HEK293T (cell line): ENCODE results near the gene LMO7.

Experiments
- FOXM1 ChIP-seq: fragments of 450-650 bp; IDR thresholded peaks from 2 replicates; pipeline ENCODE4 v1.6.1; 2017; ENCODE audit warnings: mild to moderate bottlenecking, borderline replicate concordance
- HDGF ChIP-seq: fragments of 450-650 bp; IDR thresholded peaks from 2 replicates; pipeline ENCODE4 v1.6.1; 2017; ENCODE audit warnings: antibody characterized with exemption, borderline replicate concordance
- SP1 ChIP-seq: fragments of 450-650 bp; IDR thresholded peaks from 2 replicates; pipeline ENCODE4 v1.6.1; 2017
- SUZ12 ChIP-seq: fragments of 450-650 bp; IDR thresholded peaks from 2 replicates; pipeline ENCODE4 v1.6.1; 2016; ENCODE audit warnings: mild to moderate bottlenecking
- ZNF384 ChIP-seq: fragments of 450-650 bp; IDR thresholded peaks from 2 replicates; pipeline ENCODE4 v1.6.1; 2016

DNA sequence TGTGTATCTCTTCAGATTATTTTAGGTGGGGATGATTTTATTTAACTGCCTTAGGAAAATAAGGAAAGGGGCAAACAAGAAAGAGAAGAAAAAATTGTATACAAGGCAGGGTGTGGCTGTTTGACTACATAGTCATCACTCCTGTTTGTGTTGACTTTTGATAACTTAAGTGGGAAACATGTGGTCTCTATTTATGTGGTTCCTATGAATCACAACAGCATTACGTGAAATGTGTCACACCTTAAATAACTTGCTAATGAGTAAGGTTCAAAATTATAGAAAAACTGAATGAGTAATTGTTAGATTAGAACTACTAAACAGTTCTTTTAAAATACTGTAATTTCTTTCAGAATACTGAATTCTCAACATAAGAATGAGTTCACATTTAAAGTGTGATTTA is 69.3 kb downstream of the LMO7 start:
- TF ChIP-seq ZNF384 (no peak), FOXM1 (no peak), HDGF (no peak), SP1 (no peak), SUZ12 (no peak)
